Neural cell (in vitro differentiated cells): ENCODE data around the gene ARFRP1. TPM values are rescaled to one million over a fixed set of nuclear protein-coding genes. Genes with fewer than 3 reads are reported as not detected.

ENCODE experiments used
- H2AFZ ChIP-seq: fragments of 200-600, 300-800 bp; sonication (generic), shearing (Covaris generic); 2 replicates; pipeline ENCODE4 v1.6.0; 2014; ENCODE audit warnings: low read depth, mild to moderate bottlenecking, antibody characterized with exemption, low read length, moderate library complexity
- H3F3A ChIP-seq: fragments of 200-600 bp; shearing (Covaris generic); 2 replicates; pipeline ENCODE4 v1.6.1; 2016; ENCODE audit warnings: mild to moderate bottlenecking, moderate library complexity, mixed read lengths, antibody characterized with exemption, low read length; ENCODE audit not compliant: insufficient read depth, poor library complexity, severe bottlenecking
- H3K27ac ChIP-seq: fragments of 200-600, 300-800 bp; sonication (generic), shearing (Covaris generic); 2 replicates; pipeline ENCODE4 v1.5.1; 2014; ENCODE audit warnings: mild to moderate bottlenecking, low read length, moderate library complexity
- H3K27me3 ChIP-seq: fragments of 300-800, 200-600 bp; sonication (generic), shearing (Covaris generic); 2 replicates; pipeline ENCODE4 v1.6.0; 2014; ENCODE audit warnings: mild to moderate bottlenecking, low read depth, low read length, moderate library complexity; ENCODE audit not compliant: insufficient read depth
- H3K36me3 ChIP-seq: fragments of 300-800, 200-600 bp; sonication (generic), shearing (Covaris generic); 2 replicates; pipeline ENCODE4 v1.5.1; 2014; ENCODE audit warnings: mild to moderate bottlenecking, antibody characterized with exemption, low read length, moderate library complexity; ENCODE audit not compliant: insufficient read depth
- H3K4me2 ChIP-seq: fragments of 300-800, 200-600 bp; sonication (generic), shearing (Covaris generic); 2 replicates; pipeline ENCODE4 v1.6.0; 2014; ENCODE audit warnings: mild to moderate bottlenecking, low read length
- H3K4me3 ChIP-seq: fragments of 300-800, 200-600 bp; sonication (generic), shearing (Covaris generic); 2 replicates; pipeline ENCODE4 v1.5.1; 2014; ENCODE audit warnings: mild to moderate bottlenecking, low read length, moderate library complexity
- H3K79me2 ChIP-seq: fragments of 200-600 bp; shearing (Covaris generic); replicated peaks from 2 replicates; pipeline ENCODE4 v1.6.0; 2014; ENCODE audit warnings: mild to moderate bottlenecking, low read length, moderate library complexity; ENCODE audit not compliant: insufficient read depth
- H3K9ac ChIP-seq: fragments of 300-800, 200-600 bp; sonication (generic), shearing (Covaris generic); 2 replicates; pipeline ENCODE4 v1.6.1; 2016; ENCODE audit warnings: mild to moderate bottlenecking, low read length, mixed read lengths
- H3K9me2 ChIP-seq: fragments of 200-600 bp; shearing (Covaris generic); 2 replicates; pipeline ENCODE4 v1.6.1; 2016; ENCODE audit warnings: mild to moderate bottlenecking, low read length, mixed read lengths; ENCODE audit not compliant: insufficient read depth
- H3K9me3 ChIP-seq: fragments of 200-600, 300-800 bp; sonication (generic), shearing (Covaris generic); 2 replicates; pipeline ENCODE4 v1.6.1; 2016; ENCODE audit warnings: mild to moderate bottlenecking, mixed run types, low read length, moderate library complexity, mixed read lengths
- H4K20me1 ChIP-seq: fragments of 200-600 bp; shearing (Covaris generic); 2 replicates; pipeline ENCODE4 v1.6.1; 2016; ENCODE audit warnings: mild to moderate bottlenecking, mixed run types; ENCODE audit not compliant: insufficient read depth
- CTCF ChIP-seq: fragments of 450-650 bp; IDR thresholded peaks from 2 replicates; pipeline ENCODE4 v1.5.1; 2014; ENCODE audit warnings: antibody characterized with exemption, mild to moderate bottlenecking, moderate library complexity; ENCODE audit not compliant: poor library complexity, severe bottlenecking
- EP300 ChIP-seq: fragments of 450-650 bp; conservative IDR thresholded peaks from 2 replicates; pipeline ENCODE4 v1.6.1; 2014; ENCODE audit warnings: antibody characterized with exemption, mild to moderate bottlenecking, moderate library complexity; ENCODE audit not compliant: poor library complexity, severe bottlenecking
- EZH2 ChIP-seq: fragments of 200-600, 300-800 bp; shearing (Covaris generic), sonication (generic); IDR thresholded peaks from 2 replicates; pipeline ENCODE4 v1.6.1; 2014; ENCODE audit warnings: antibody characterized with exemption, low read length, borderline replicate concordance, mild to moderate bottlenecking; ENCODE audit not compliant: insufficient read depth, poor library complexity, severe bottlenecking
- MXI1 ChIP-seq: fragments of 450-650 bp; conservative IDR thresholded peaks from 2 replicates; pipeline ENCODE4 v1.6.1; 2014; ENCODE audit warnings: antibody characterized with exemption, mild to moderate bottlenecking; ENCODE audit not compliant: poor library complexity, severe bottlenecking
- POLR2AphosphoS5 ChIP-seq: IDR thresholded peaks from 2 replicates; pipeline ENCODE4 v1.6.1; 2012
- RAD21 ChIP-seq: fragments of 450-650 bp; conservative IDR thresholded peaks from 2 replicates; pipeline ENCODE4 v1.6.1; 2014; ENCODE audit warnings: antibody characterized with exemption, mild to moderate bottlenecking, moderate library complexity
- SMC3 ChIP-seq: fragments of 450-650 bp; conservative IDR thresholded peaks from 2 replicates; pipeline ENCODE4 v1.6.1; 2014; ENCODE audit warnings: antibody characterized with exemption, mild to moderate bottlenecking, moderate library complexity; ENCODE audit not compliant: poor library complexity
- TAF1 ChIP-seq: IDR thresholded peaks from 2 replicates; pipeline ENCODE4 v1.6.1; 2012; ENCODE audit warnings: low read depth
- polyA plus RNA-seq: library from polyadenylated mRNA; depleted of rRNA; stranded (reverse); fragments of >200 nt; gene quantifications from 2 replicates; pipeline ENCODE4 v1.2.3, GENCODE V29; 2014
- TF ChIP-seq, protein P1 (sequence below): IDR thresholded peaks from 2 replicates; pipeline ENCODE4 v1.6.1; 2012; ENCODE audit warnings: borderline replicate concordance

The ARFRP1 gene
- polyA plus RNA-seq, 1 donor from 2014 or later, result 70.9 TPM

- H4K20me1 ChIP-seq, result no peaks in the 10 kb centered on the region
- H3K9me3 ChIP-seq, result no peaks in the 10 kb centered on the region
- no peaks in the 10 kb centered on the region for H3K36me3 ChIP-seq
- H3K27ac ChIP-seq, result no peak overlapping the region
- H3K9ac ChIP-seq, result no peak overlapping the region
- H3K79me2 ChIP-seq, result no peaks in the 10 kb centered on the region
- H3F3A ChIP-seq, result no peaks in the 10 kb centered on the region
- H3K4me3 ChIP-seq, result no peak overlapping the region
- H3K27me3 ChIP-seq, result no peaks in the 10 kb centered on the region
- H3K9me2 ChIP-seq, result no peaks in the 10 kb centered on the region
- H3K4me2 ChIP-seq, result no peak overlapping the region
- no peak for TF ChIP-seq CTCF
- no peak for TF ChIP-seq POLR2AphosphoS5
- no peak for TF ChIP-seq RAD21
- TF ChIP-seq EP300, result no peak
- TF ChIP-seq TAF1, result no peak
- TF ChIP-seq, protein P1, sequence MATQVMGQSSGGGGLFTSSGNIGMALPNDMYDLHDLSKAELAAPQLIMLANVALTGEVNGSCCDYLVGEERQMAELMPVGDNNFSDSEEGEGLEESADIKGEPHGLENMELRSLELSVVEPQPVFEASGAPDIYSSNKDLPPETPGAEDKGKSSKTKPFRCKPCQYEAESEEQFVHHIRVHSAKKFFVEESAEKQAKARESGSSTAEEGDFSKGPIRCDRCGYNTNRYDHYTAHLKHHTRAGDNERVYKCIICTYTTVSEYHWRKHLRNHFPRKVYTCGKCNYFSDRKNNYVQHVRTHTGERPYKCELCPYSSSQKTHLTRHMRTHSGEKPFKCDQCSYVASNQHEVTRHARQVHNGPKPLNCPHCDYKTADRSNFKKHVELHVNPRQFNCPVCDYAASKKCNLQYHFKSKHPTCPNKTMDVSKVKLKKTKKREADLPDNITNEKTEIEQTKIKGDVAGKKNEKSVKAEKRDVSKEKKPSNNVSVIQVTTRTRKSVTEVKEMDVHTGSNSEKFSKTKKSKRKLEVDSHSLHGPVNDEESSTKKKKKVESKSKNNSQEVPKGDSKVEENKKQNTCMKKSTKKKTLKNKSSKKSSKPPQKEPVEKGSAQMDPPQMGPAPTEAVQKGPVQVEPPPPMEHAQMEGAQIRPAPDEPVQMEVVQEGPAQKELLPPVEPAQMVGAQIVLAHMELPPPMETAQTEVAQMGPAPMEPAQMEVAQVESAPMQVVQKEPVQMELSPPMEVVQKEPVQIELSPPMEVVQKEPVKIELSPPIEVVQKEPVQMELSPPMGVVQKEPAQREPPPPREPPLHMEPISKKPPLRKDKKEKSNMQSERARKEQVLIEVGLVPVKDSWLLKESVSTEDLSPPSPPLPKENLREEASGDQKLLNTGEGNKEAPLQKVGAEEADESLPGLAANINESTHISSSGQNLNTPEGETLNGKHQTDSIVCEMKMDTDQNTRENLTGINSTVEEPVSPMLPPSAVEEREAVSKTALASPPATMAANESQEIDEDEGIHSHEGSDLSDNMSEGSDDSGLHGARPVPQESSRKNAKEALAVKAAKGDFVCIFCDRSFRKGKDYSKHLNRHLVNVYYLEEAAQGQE, result no peak
- TF ChIP-seq SMC3, result no peak
- no peak for TF ChIP-seq MXI1
- TF ChIP-seq EZH2, result no peak
- no peak overlapping the region for H2AFZ ChIP-seq
Measured at GRCh38 chr20:63751471-63752271, 43.9 kb upstream of the ARFRP1 start.

DNA sequence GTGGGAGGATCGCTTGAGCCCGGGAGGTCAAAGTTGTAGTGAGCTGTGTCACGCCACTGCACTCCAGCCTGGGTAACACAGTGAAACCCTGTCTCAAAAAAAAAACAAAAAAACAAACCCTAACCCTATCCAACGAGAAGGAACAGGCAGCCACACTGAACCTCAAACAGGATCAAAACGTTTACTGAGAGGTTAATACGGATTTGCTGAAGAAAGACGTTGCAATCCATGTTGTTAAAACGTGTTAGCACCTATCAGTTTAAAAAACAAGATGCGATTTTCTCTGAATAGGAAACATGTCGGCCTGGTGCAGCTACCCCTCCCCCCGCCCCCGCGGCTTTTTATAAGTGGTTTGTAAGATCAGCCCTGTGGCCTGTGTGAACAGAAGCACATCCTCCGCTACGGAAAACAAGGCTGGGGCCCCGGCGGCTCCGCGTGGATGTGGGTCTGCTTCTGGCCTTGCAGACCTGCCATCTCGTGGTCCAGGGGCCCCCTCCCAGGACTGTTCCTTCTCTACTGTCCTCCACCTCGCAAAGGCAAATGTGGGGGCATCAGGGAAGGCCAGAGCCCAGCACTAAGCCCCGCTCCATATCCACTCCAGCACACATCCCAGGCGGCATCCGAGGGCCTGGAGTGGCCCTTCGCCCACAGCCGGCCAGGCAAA lies 43.2 kb upstream of the ARFRP1 start:
- Histone ChIP-seq H3K27me3 (no peaks in the 10 kb centered on the region), H3K4me2 (no peak overlapping the region), H3K9me3 (no peaks in the 10 kb centered on the region), H3K27ac (no peak overlapping the region), H2AFZ (no peak overlapping the region), H3K9ac (no peak overlapping the region), H3F3A (no peaks in the 10 kb centered on the region), H3K79me2 (no peaks in the 10 kb centered on the region), H3K36me3 (no peaks in the 10 kb centered on the region), H3K9me2 (no peaks in the 10 kb centered on the region), H4K20me1 (no peaks in the 10 kb centered on the region), H3K4me3 (no peak overlapping the region)
- TF ChIP-seq CTCF (no peak), SMC3 (no peak), EP300 (no peak), EZH2 (no peak), MXI1 (no peak), POLR2AphosphoS5 (no peak), RAD21 (no peak)
- TF ChIP-seq, protein P1, result no peak
